Body of pancreas (tissue), 4 donors: Measurements from ENCODE around the gene GSTK1.

Source experiments
- POLR2A ChIP-seq, 3 donors: fragments of 450-650 bp; IDR thresholded peaks; one replicate each; pipeline ENCODE4 v1.6.1; 2016; ENCODE audit warnings: antibody characterized with exemption in 3 of 3, mild to moderate bottlenecking in 2 of 3
- TF ChIP-seq, protein P1 (sequence below), 7 experiments: fragments of 450-650 bp in 4 of 7; fragments of 200-600 bp in 3 of 7; sonication (generic) in 3 of 7; IDR thresholded peaks; one replicate each; pipeline ENCODE4 v1.5.1; 2016 to 2019; ENCODE audit warnings: antibody characterized with exemption in 7 of 7

DNA sequence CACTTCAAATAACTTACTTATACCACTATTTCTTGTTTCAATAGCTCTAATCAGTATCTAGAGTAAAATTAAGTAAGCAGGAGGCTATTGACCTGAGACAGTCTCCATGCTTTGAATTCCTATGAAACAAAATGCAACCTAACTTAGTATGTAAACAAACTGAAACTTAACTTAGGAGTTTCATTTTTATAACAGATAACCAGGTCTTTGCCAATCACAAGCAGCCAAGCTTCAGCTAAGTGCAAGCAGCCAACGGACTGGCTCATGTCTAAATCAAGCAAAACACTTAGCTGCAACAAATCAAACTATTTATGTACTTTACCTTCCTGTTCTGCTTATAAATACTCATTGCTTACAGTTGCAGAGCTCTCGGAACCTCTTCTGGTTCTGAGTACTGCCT, 4.4 kb upstream of the GSTK1 start:
- no peak for TF ChIP-seq POLR2A (IDR thresholded peaks at IDR 0.05)
- TF ChIP-seq, protein P1, sequence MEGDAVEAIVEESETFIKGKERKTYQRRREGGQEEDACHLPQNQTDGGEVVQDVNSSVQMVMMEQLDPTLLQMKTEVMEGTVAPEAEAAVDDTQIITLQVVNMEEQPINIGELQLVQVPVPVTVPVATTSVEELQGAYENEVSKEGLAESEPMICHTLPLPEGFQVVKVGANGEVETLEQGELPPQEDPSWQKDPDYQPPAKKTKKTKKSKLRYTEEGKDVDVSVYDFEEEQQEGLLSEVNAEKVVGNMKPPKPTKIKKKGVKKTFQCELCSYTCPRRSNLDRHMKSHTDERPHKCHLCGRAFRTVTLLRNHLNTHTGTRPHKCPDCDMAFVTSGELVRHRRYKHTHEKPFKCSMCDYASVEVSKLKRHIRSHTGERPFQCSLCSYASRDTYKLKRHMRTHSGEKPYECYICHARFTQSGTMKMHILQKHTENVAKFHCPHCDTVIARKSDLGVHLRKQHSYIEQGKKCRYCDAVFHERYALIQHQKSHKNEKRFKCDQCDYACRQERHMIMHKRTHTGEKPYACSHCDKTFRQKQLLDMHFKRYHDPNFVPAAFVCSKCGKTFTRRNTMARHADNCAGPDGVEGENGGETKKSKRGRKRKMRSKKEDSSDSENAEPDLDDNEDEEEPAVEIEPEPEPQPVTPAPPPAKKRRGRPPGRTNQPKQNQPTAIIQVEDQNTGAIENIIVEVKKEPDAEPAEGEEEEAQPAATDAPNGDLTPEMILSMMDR (IDR thresholded peaks at IDR 0.05): no peak
